SJCRH30 (cell line): ENCODE results near the gene ZNF467. TPM values are rescaled to one million over a fixed set of nuclear protein-coding genes. Genes with fewer than 3 reads are reported as not detected.

Experiments
- DNase-seq, 2 experiments: peaks; one replicate each; pipeline ENCODE4 v3.0.0-alpha.2; 2015 to 2020
- H3K27ac ChIP-seq: fragments of 250-450 bp; sonication (Bioruptor Pico); 2 replicates; pipeline ENCODE4 v1.5.1; 2020; ENCODE audit warnings: mild to moderate bottlenecking, moderate library complexity
- H3K27me3 ChIP-seq: fragments of 250-450 bp; sonication (Bioruptor Pico); 2 replicates; pipeline ENCODE4 v1.5.1; 2020; ENCODE audit warnings: mild to moderate bottlenecking, moderate library complexity
- H3K36me3 ChIP-seq: fragments of 250-450 bp; sonication (Bioruptor Pico); 2 replicates; pipeline ENCODE4 v1.5.1; 2020; ENCODE audit warnings: mild to moderate bottlenecking, moderate library complexity
- H3K4me1 ChIP-seq: fragments of 250-450 bp; sonication (Bioruptor Pico); 2 replicates; pipeline ENCODE4 v1.5.1; 2020; ENCODE audit warnings: mild to moderate bottlenecking, moderate library complexity
- H3K4me3 ChIP-seq: fragments of 250-450 bp; sonication (Bioruptor Pico); 2 replicates; pipeline ENCODE4 v1.5.1; 2020; ENCODE audit warnings: mild to moderate bottlenecking, moderate library complexity
- H3K9me3 ChIP-seq: fragments of 250-450 bp; sonication (Bioruptor Pico); replicated peaks from 2 replicates; pipeline ENCODE4 v1.5.1; 2020; ENCODE audit warnings: mild to moderate bottlenecking, moderate library complexity
- total RNA-seq: library from RNA; depleted of rRNA; stranded (reverse); fragments of >200 nt; shearing (Covaris generic); gene quantifications from 2 replicates; pipeline ENCODE4 v1.2.3, GENCODE V29; 2014

ZNF467 gene
- total RNA-seq, 1 experiment from 2014 or later, result not detected

GRCh38 chr7:149728491-149729375 lies 44.7 kb downstream of the ZNF467 start:
- Histone ChIP-seq H3K4me1 (peaks cover 20% of the 10 kb centered on the region), H3K4me3 (no peak overlapping the region), H3K27ac (peak overlapping the region; percentile 51; the same call in 1 of the 2 replicates), H3K9me3 (no peaks in the 10 kb centered on the region), H3K27me3 (no peaks in the 10 kb centered on the region), H3K36me3 (peaks cover 24% of the 10 kb centered on the region; the same call in 1 of the 2 replicates)
- DNase-seq, result no peak

GRCh38 chr7:149727899-149728476 lies 45.4 kb downstream of the ZNF467 start:
- H3K4me1 ChIP-seq, result peaks cover 20% of the 10 kb centered on the region
- H3K9me3 ChIP-seq, result no peaks in the 10 kb centered on the region
- H3K36me3 ChIP-seq, result peaks cover 24% of the 10 kb centered on the region; the same call in 1 of the 2 replicates
- no peaks in the 10 kb centered on the region for H3K27me3 ChIP-seq
- no peak overlapping the region for H3K4me3 ChIP-seq
- H3K27ac ChIP-seq, result peak overlapping the region; percentile 51
- DNase-seq, result peak; percentile 67 to 76

GRCh38 chr7:149727053-149727898 lies 46.1 kb downstream of the ZNF467 start:
- Histone ChIP-seq H3K27me3 (no peaks in the 10 kb centered on the region), H3K27ac (peak overlapping the region; percentile 51), H3K4me1 (peaks cover 20% of the 10 kb centered on the region), H3K36me3 (peaks cover 24% of the 10 kb centered on the region; the same call in 1 of the 2 replicates), H3K9me3 (no peaks in the 10 kb centered on the region), H3K4me3 (no peak overlapping the region)
- no peak for DNase-seq

GRCh38 chr7:149725916-149726315 lies 47.5 kb downstream of the ZNF467 start:
- Histone ChIP-seq H3K27me3 (no peaks in the 10 kb centered on the region), H3K4me3 (no peak overlapping the region), H3K9me3 (no peaks in the 10 kb centered on the region), H3K4me1 (peaks cover 20% of the 10 kb centered on the region), H3K36me3 (peaks cover 27% of the 10 kb centered on the region), H3K27ac (no peak overlapping the region)
- no peak for DNase-seq

- Histone ChIP-seq H3K27ac (no peak overlapping the region), H3K27me3 (no peaks in the 10 kb centered on the region), H3K36me3 (peaks cover 26% of the 10 kb centered on the region), H3K4me3 (no peak overlapping the region), H3K9me3 (no peaks in the 10 kb centered on the region), H3K4me1 (peaks cover 20% of the 10 kb centered on the region)
- no peak for DNase-seq
Observed at GRCh38 chr7:149725426-149725821, 48.0 kb downstream of the ZNF467 start.

- no peaks in the 10 kb centered on the region for H3K27me3 ChIP-seq
- no peaks in the 10 kb centered on the region for H3K9me3 ChIP-seq
- peaks cover 29% of the 10 kb centered on the region for H3K36me3 ChIP-seq
- no peak for DNase-seq
- H3K4me3 ChIP-seq, result no peak overlapping the region
- H3K4me1 ChIP-seq, result peaks cover 20% of the 10 kb centered on the region
- H3K27ac ChIP-seq, result no peak overlapping the region
Observed at GRCh38 chr7:149724661-149725425, 48.5 kb downstream of the ZNF467 start.

GRCh38 chr7:149723795-149724495 lies 49.4 kb downstream of the ZNF467 start:
- H3K9me3 ChIP-seq, result no peaks in the 10 kb centered on the region
- H3K36me3 ChIP-seq, result peaks cover 25% of the 10 kb centered on the region
- no peaks in the 10 kb centered on the region for H3K27me3 ChIP-seq
- H3K4me3 ChIP-seq, result no peak overlapping the region
- no peak overlapping the region for H3K27ac ChIP-seq
- peaks cover 22% of the 10 kb centered on the region for H3K4me1 ChIP-seq
- DNase-seq, result no peak

- Histone ChIP-seq H3K4me1 (peaks cover 19% of the 10 kb centered on the region), H3K27me3 (no peaks in the 10 kb centered on the region), H3K27ac (no peak overlapping the region), H3K36me3 (peaks cover 22% of the 10 kb centered on the region), H3K4me3 (no peak overlapping the region), H3K9me3 (no peaks in the 10 kb centered on the region)
- DNase-seq, result no peak
Observed at GRCh38 chr7:149723082-149723767, 50.2 kb downstream of the ZNF467 start.

GRCh38 chr7:149722356-149722957 lies 50.9 kb downstream of the ZNF467 start:
- Histone ChIP-seq H3K36me3 (peaks cover 22% of the 10 kb centered on the region), H3K4me3 (no peak overlapping the region), H3K27me3 (no peaks in the 10 kb centered on the region), H3K27ac (no peak overlapping the region), H3K4me1 (peaks cover 12% of the 10 kb centered on the region), H3K9me3 (no peaks in the 10 kb centered on the region)
- no peak for DNase-seq

- no peak for DNase-seq
- Histone ChIP-seq H3K27ac (no peak overlapping the region), H3K9me3 (no peaks in the 10 kb centered on the region), H3K4me3 (no peak overlapping the region), H3K4me1 (peaks cover 4% of the 10 kb centered on the region; the same call in 1 of the 2 replicates), H3K27me3 (no peaks in the 10 kb centered on the region), H3K36me3 (peaks cover 22% of the 10 kb centered on the region)
Observed at GRCh38 chr7:149721084-149721601, 52.2 kb downstream of the ZNF467 start.

- H3K4me1 ChIP-seq, result peaks cover 11% of the 10 kb centered on the region; the same call in 1 of the 2 replicates
- H3K4me3 ChIP-seq, result no peak overlapping the region
- H3K9me3 ChIP-seq, result no peaks in the 10 kb centered on the region
- peak; percentile 60 to 63 for DNase-seq
- H3K27me3 ChIP-seq, result no peaks in the 10 kb centered on the region
- H3K27ac ChIP-seq, result 0 out of 2 replicates have a peak overlapping the region, but pooled peaks have one; percentile 6
- H3K36me3 ChIP-seq, result peaks cover 18% of the 10 kb centered on the region
Observed at GRCh38 chr7:149720372-149721083, 52.9 kb downstream of the ZNF467 start.

- Histone ChIP-seq H3K36me3 (peaks cover 13% of the 10 kb centered on the region), H3K4me1 (peaks cover 12% of the 10 kb centered on the region; the same call in 1 of the 2 replicates), H3K4me3 (no peak overlapping the region), H3K9me3 (no peaks in the 10 kb centered on the region), H3K27ac (0 out of 2 replicates have a peak overlapping the region, but pooled peaks have one; percentile 6), H3K27me3 (no peaks in the 10 kb centered on the region)
- DNase-seq, result no peak
Observed at GRCh38 chr7:149719912-149720335, 53.5 kb downstream of the ZNF467 start.
